ENCODE results near the gene TMEM132D.

GRCh38 chr12:129486931-129487330, 416.9 kb downstream of the TMEM132D start:
- TF ChIP-seq EZH2 (IDR thresholded peaks at IDR 0.05; ENCODE audit: borderline replicate concordance, low read length) (no peak), CTCF (IDR thresholded peaks at IDR 0.05; ENCODE audit: low read length) (no peak)
